ENCODE measurements around the gene ATP5PD. TPM values are rescaled to one million over a fixed set of nuclear protein-coding genes. Genes with fewer than 3 reads are reported as not detected.
A peak's percentile ranks its signal among the peaks of the same experiment; 100 is the strongest.

ATP5PD gene
- total RNA-seq, result 150 TPM

- Histone ChIP-seq H3K27me3 (ENCODE audit: insufficient read depth, low read length) (no peaks in the 10 kb centered on the region), H3K4me3 (ENCODE audit: low read length) (peak within 1 kb of the TSS; percentile 92), H3K9me3 (ENCODE audit: low read depth, low read length) (no peaks in the 10 kb centered on the region), H3K4me1 (ENCODE audit: insufficient read depth, low read length) (peaks cover 25% of the 10 kb centered on the region)
Measured at GRCh38 chr17:75046407-75047289, at the start of gene ATP5PD, which contains the start of gene KCTD2. ATP5PD (minus strand) TSS chr17:75046969; CDS start chr17:75042650, 4,319 bp downstream. KCTD2 (plus strand) TSS chr17:75047225; CDS start chr17:75047251, 26 bp downstream.

DNA sequence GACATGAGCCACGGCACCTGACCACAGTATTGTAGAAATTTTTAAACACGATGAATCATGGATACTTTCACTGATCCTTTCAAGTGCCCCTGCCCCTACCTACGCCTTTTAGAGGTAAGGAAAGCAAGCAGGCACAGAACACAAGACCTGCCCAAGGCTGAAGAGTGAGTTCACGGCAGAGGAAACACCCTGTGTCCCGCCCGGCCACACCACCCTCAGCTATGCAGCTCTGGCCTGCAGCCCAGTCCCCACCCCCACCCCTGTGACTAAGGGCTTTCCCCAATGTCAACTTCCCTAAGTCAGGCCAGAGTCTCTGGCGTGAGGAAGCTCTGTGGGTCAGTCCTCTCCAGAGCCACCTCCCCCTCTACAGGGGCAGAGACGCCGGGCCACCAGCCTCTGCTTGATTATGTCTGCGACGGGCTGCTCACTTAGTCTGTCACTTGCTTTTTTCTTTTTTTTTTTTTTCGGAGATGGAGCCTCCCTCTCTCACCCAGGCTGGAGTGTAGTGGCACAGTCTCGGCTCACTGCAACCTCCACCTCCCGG lies 49.4 kb upstream of the ATP5PD start:
- H3K9me3 ChIP-seq (ENCODE audit: low read depth, low read length), result no peaks in the 10 kb centered on the region
- H3K27me3 ChIP-seq (ENCODE audit: insufficient read depth, low read length), result no peaks in the 10 kb centered on the region
- peaks cover 40% of the 10 kb centered on the region for H3K4me1 ChIP-seq (ENCODE audit: insufficient read depth, low read length)
- H3K4me3 ChIP-seq (ENCODE audit: low read length), result no peak overlapping the region

GRCh38 chr17:75094871-75095399 lies 48.2 kb upstream of the ATP5PD start:
- Histone ChIP-seq H3K9me3 (ENCODE audit: low read depth, low read length) (no peaks in the 10 kb centered on the region), H3K27me3 (ENCODE audit: insufficient read depth, low read length) (no peaks in the 10 kb centered on the region), H3K4me3 (ENCODE audit: low read length) (no peak overlapping the region), H3K4me1 (ENCODE audit: insufficient read depth, low read length) (peaks cover 50% of the 10 kb centered on the region)

GRCh38 chr17:75093548-75094158 lies 46.9 kb upstream of the ATP5PD start:
- no peaks in the 10 kb centered on the region for H3K9me3 ChIP-seq (ENCODE audit: low read depth, low read length)
- no peak overlapping the region for H3K4me3 ChIP-seq (ENCODE audit: low read length)
- peaks cover 63% of the 10 kb centered on the region for H3K4me1 ChIP-seq (ENCODE audit: insufficient read depth, low read length)
- H3K27me3 ChIP-seq (ENCODE audit: insufficient read depth, low read length), result no peaks in the 10 kb centered on the region

DNA sequence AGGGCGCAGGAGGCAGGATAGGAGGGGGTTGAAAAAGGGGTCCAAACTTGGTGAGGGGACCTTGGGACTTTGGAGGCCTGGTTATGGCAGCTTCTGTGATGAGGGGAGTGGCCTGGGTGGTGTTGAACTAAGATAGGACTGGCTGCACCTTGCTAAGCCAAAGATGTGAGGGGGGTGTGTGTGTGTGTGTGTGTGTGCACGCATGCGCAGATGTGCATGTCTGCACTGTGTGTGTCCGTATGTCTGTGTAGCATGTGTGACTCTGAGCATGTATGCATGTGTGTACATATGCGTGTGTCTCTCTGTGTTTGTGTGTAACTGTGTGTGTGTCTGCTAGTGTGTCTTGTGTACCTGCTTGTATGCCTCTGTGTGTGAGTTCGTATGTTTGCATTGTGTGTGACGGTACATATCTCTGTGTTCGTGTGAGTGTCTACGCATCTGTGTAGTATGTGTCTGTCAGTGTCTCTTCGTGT lies 45.1 kb upstream of the ATP5PD start:
- Histone ChIP-seq H3K4me1 (ENCODE audit: insufficient read depth, low read length) (peaks cover 75% of the 10 kb centered on the region), H3K4me3 (ENCODE audit: low read length) (no peak overlapping the region), H3K9me3 (ENCODE audit: low read depth, low read length) (no peaks in the 10 kb centered on the region), H3K27me3 (ENCODE audit: insufficient read depth, low read length) (no peaks in the 10 kb centered on the region)

DNA sequence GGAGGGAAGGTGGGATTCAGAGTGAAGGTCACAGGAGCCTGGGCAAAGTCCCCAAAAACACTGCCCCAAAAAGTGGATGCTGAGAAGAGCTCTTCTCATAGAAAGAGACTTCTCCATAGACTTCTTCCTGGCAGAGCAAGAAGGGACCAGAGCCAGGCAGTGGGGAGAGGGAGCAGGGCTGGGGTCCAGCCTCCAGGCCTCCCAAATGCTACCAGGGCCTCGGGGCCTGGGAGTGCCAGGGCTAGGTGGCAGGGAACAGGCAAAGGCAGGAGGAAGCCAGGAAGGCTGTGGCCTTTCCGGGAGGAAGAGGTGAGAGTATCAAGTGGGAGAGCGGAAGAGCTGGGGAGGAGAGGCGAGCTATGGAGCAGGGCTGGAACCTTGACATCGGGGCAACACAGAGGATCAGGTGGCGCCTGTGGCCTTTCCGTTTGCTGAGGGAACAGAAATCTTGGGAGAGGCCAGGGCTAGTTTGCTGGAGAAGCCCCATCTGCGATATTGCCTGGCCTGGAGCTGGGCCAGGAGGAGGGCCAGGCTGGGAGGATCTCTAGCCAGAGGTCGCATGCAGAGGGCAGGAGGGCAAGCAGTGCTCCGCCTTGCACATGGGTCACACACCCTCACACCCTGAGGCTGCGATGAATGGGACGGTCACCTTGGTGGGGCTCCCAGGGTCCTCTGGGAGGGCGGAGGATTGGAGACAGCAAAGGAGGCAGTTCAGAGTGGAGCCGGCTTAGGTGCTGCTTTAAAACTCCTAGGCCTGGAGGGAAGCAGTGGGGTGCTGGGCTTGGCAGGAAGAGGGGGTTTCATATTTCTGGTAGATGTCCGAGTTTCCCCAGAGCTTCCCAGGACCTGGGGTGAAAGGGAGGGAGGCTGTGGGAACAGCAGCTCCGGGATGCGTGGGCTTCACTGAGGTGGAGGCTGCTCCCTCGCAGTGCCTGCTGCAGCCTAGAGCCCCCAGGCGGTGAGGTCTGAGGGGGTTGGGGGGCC lies 44.4 kb upstream of the ATP5PD start:
- peaks cover 74% of the 10 kb centered on the region for H3K4me1 ChIP-seq (ENCODE audit: insufficient read depth, low read length)
- H3K9me3 ChIP-seq (ENCODE audit: low read depth, low read length), result no peaks in the 10 kb centered on the region
- no peak overlapping the region for H3K4me3 ChIP-seq (ENCODE audit: low read length)
- H3K27me3 ChIP-seq (ENCODE audit: insufficient read depth, low read length), result no peaks in the 10 kb centered on the region

DNA sequence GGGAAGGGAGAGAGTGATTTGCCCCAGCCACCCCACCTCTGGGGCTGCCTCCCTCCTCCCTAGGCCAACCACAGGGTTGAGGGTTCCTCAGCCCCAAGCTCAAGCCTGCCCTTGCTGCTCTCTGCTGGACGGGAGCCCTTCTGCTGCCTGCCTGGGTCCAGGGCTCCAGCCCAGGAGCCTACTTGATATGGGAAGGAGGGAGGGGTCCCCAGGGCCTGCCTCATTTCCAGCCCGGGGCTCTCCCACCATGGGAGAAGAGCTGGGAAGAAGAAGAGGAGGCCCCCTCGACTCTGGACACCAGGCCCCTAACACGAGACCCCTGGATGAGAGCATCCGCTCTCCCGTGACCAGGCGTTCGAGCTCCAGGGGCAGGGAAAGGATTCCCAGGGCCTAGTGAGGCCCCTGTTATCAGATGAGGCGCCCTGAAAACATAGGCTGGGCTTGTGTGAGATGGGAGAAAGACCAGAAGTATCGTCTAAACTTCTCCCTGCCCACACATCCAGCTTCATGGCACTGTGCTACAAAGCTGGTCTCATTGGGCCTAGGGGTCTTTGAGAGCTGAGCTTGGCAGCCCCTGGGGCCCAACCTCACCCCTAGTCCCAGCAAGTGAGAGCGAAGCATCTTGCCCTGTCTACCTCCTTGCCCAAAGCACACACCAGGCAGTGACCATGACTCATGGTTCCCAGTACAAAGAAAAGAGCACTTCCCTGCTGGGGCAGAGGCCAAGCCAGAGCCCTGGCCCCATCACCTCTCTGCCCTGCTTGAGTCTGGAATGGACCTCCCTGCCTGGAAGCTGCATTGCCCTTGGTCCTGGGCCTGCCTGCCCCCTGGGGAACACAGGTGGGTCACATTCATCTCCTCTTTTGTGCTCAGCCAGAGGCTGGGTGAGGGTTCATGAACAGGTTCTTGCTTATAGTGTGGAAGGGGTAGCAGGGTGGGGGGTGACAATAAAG lies 42.0 kb upstream of the ATP5PD start:
- H3K4me1 ChIP-seq (ENCODE audit: insufficient read depth, low read length), result peaks cover 64% of the 10 kb centered on the region
- H3K9me3 ChIP-seq (ENCODE audit: low read depth, low read length), result no peaks in the 10 kb centered on the region
- no peaks in the 10 kb centered on the region for H3K27me3 ChIP-seq (ENCODE audit: insufficient read depth, low read length)
- peak overlapping the region; percentile 53 for H3K4me3 ChIP-seq (ENCODE audit: low read length)

GRCh38 chr17:75087558-75088453 lies 41.0 kb upstream of the ATP5PD start, which contains the start of gene SLC16A5:
SLC16A5 (plus strand) TSS chr17:75087954; CDS start chr17:75093637, 5,683 bp downstream.
- no peaks in the 10 kb centered on the region for H3K9me3 ChIP-seq (ENCODE audit: low read depth, low read length)

DNA sequence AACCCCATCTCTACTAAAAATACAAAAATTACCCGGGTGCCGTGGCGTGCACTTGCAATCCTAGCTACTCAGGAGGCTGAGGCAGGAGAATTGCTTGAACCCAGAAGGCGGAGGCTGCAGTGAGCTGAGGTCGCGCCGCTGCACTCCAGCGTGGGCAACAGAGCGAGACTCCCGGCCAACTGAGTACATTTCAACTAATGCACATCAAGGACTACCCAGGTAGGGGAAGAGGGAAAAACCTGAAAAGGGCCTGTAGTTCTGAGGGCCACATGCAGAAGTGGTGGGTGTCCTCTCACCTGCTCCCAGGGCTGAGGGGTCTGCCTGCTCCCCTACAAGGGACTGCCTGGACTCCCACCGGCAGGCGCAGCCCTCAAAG lies 40.4 kb upstream of the ATP5PD start:
- peak overlapping the region; percentile 53 for H3K4me3 ChIP-seq (ENCODE audit: low read length)

More at GRCh38 chr17:75087558-75088453, 41.0 kb upstream of the ATP5PD start, which contains the start of gene SLC16A5:
- Histone ChIP-seq H3K4me3 (ENCODE audit: low read length) (peak within 1 kb of the TSS; percentile 53), H3K4me1 (ENCODE audit: insufficient read depth, low read length) (peaks cover 56% of the 10 kb centered on the region), H3K27me3 (ENCODE audit: insufficient read depth, low read length) (no peaks in the 10 kb centered on the region)

DNA sequence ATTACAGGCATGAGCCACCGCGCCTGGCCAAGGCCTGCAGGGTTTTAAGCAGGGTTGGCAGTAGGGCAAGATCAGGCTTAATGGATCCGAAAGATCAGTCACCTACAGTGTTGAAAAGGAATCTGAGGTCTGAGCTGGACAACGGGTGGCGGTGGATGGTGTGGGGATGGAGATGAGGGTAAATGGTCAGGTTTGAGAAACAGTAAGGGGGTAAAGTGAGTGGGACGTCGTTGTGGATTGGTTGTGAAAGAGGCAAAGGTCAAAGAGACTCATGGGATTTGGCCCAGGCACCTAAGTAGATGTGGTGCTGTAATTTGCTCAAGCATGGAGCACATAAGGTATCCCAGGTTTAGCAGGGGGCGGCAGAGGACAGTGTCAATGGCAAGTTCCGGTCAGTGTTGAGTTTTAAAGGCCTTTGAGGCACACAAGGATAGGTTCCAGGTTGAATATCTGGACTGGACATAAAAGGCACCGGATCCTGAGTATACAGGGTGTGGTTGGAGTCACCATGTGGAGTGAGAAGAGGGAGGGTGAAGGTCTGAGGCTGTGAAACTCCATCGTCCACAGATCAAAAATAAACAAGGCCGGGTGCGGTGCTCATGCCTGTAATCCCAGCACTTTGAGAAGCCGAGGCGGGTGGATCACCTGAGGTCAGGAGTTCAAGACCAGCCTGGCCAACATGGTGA lies 39.9 kb upstream of the ATP5PD start:
- no peak overlapping the region for H3K4me3 ChIP-seq (ENCODE audit: low read length)
- peaks cover 44% of the 10 kb centered on the region for H3K4me1 ChIP-seq (ENCODE audit: insufficient read depth, low read length)
- H3K27me3 ChIP-seq (ENCODE audit: insufficient read depth, low read length), result no peaks in the 10 kb centered on the region
- no peaks in the 10 kb centered on the region for H3K9me3 ChIP-seq (ENCODE audit: low read depth, low read length)

More for the DNA sequence above, 40.4 kb upstream of the ATP5PD start:
- Histone ChIP-seq H3K4me1 (ENCODE audit: insufficient read depth, low read length) (peaks cover 50% of the 10 kb centered on the region), H3K27me3 (ENCODE audit: insufficient read depth, low read length) (no peaks in the 10 kb centered on the region), H3K9me3 (ENCODE audit: low read depth, low read length) (no peaks in the 10 kb centered on the region)

DNA sequence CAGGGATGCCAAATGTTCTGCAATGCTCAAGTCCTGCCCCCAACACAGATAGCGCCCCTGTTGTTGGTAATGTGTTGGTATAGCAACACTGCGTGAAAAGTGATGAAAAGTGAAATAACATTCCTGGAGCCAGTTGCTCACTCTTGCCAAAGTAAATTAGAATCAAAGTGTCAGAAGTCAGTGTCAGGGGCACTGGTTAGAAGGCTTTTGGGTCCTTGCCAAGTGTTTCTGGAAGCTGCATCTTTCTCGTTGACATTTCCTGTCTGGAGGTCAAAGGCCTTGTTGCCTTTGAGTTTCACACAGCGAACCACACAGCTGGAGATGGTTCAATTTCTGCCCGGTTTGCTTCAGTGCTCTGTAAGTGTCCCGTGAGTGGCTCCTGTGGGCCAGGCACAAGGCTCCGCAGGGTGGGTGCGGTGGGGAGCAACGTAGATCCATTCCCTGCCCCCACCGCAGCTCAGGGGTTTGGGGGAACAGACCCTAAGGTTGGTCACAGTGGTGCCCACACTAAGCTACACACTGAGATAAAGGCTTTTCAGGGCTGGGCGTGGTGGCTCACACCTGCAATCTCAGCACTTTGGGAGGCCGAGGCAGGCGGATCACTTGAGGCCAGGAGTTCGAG lies 37.4 kb upstream of the ATP5PD start:
- Histone ChIP-seq H3K9me3 (ENCODE audit: low read depth, low read length) (no peaks in the 10 kb centered on the region), H3K4me1 (ENCODE audit: insufficient read depth, low read length) (peaks cover 29% of the 10 kb centered on the region), H3K27me3 (ENCODE audit: insufficient read depth, low read length) (no peaks in the 10 kb centered on the region), H3K4me3 (ENCODE audit: low read length) (no peak overlapping the region)

GRCh38 chr17:75082683-75083082 lies 35.9 kb upstream of the ATP5PD start:
- peaks cover 26% of the 10 kb centered on the region for H3K4me1 ChIP-seq (ENCODE audit: insufficient read depth, low read length)
- no peaks in the 10 kb centered on the region for H3K9me3 ChIP-seq (ENCODE audit: low read depth, low read length)
- no peak overlapping the region for H3K4me3 ChIP-seq (ENCODE audit: low read length)
- no peaks in the 10 kb centered on the region for H3K27me3 ChIP-seq (ENCODE audit: insufficient read depth, low read length)

Measured in mononuclear cell (primary cell).